ENCODE measurements around the gene AQP2. TPM values are rescaled to one million over a fixed set of nuclear protein-coding genes. Genes with fewer than 3 reads are reported as not detected.
"Not testable (repeated sequence)": the region's sequence is repeated elsewhere in the genome, so short reads cannot be mapped to it uniquely, and the experiment has no call there.

Gene AQP2
- total and polyA plus RNA-seq, 2 donors (not counting 1 experiment from before 2014, with no cell fraction given), result not detected

DNA sequence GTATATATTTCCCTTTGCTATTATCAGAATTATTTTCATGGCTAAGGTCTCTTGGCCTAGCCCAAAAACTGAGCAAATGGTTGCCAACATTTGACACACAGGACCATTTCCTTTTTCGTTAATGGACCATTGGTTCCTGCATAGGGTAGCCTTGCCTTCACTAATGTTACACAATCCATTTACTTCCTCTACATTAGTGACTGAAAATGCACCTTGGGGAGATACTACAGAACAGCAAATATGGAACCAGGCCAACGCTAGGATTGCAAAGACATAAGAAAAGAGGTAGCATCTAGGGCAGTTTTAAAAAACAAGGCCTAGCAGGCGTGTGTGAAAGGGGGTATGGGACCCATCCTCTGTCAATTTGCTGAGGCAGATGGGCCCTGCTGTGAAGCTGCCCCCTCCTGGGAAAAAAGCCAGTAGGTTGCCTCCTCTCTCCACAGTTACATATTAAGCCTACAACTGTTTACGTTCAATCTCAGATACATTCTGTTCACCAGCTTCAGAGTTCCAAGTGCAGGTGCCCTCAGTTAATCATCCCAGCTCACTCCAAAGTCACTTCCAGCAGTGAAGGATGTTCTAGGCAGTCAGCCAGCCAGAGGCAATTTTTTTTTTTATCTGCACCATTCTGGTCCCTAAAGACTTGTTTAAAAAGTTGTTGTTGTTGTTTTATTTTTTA lies 37.2 kb downstream of the AQP2 start:
- Histone ChIP-seq H3K4me3 (ENCODE audit: control extremely low read depth in 1 of 5, extremely low read depth in 1 of 5, insufficient read depth in 1 of 5, low read depth in 2 of 5, low read length in 4 of 5) (no peak overlapping the region), H4K20me1 (ENCODE audit: control insufficient read depth, insufficient read depth, low read length, poor library complexity, severe bottlenecking) (no peaks in the 10 kb centered on the region), H3K9me3 (ENCODE audit: control extremely low read depth in 1 of 3, control insufficient read depth in 2 of 3, insufficient read depth in 1 of 3, low read length in 2 of 3) (no peaks in the 10 kb centered on the region), H3K36me3 (replicated peaks in 1 of 2; ENCODE audit: control extremely low read depth in 1 of 2, control insufficient read depth in 1 of 2, extremely low read depth in 1 of 2, insufficient read depth in 2 of 2, low read length in 1 of 2) (peaks cover 5 to 16% of the 10 kb centered on the region in 2 experiments), H3K27me3 (replicated peaks in 1 of 4; ENCODE audit: control extremely low read depth in 1 of 4, control insufficient read depth in 3 of 4, insufficient read depth in 4 of 4, low read length in 3 of 4) (no peaks in the 10 kb centered on the region), H3K9ac (ENCODE audit: low read length) (no peak overlapping the region), H2AFZ (ENCODE audit: insufficient read depth, low read depth, low read length, poor library complexity, severe bottlenecking) (no peak overlapping the region), H3K4me2 (replicated peaks; ENCODE audit: low read depth, low read length, poor library complexity, severe bottlenecking) (no peak overlapping the region), H3K27ac (ENCODE audit: low read length in 2 of 2) (no peak overlapping the region), H3K79me2 (ENCODE audit: control insufficient read depth, insufficient read depth, low read length) (no peaks in the 10 kb centered on the region), H3K4me1 (ENCODE audit: control insufficient read depth in 2 of 2, insufficient read depth in 2 of 2, low read length in 2 of 2) (no peaks in the 10 kb centered on the region)
- Mint-ChIP-seq H3K27me3 (no peaks in the 10 kb centered on the region), H3K4me1 (no peaks in the 10 kb centered on the region), H3K27ac (no peak overlapping the region), H3K9me3 (ENCODE audit: insufficient read depth) (no peaks in the 10 kb centered on the region), H3K4me3 (no peak overlapping the region)
- CTCF ChIA-PET, result no interaction called here
- DNase-seq (no peak), ATAC-seq (ENCODE audit: low read depth) (no peak)
- POLR2A ChIA-PET, result no interaction called here
- TF ChIP-seq CTCF (IDR thresholded peaks at IDR 0.05) (no peak), EZH2 (IDR thresholded peaks at IDR 0.05; ENCODE audit: borderline replicate concordance, insufficient read depth, low read depth, low read length, poor library complexity, severe bottlenecking) (no peak)
- intact Hi-C loops (cut with micrococcal nuclease), result no loop called here
- WGBS (ENCODE audit: insufficient coverage), result 87% methylated on average over 3 of the region's 4 CpGs

- H2AFZ ChIP-seq (ENCODE audit: insufficient read depth, low read depth, low read length, poor library complexity, severe bottlenecking); H4K20me1 ChIP-seq (ENCODE audit: control insufficient read depth, insufficient read depth, low read length, poor library complexity, severe bottlenecking); POLR2A ChIA-PET; H3K9me3 Mint-ChIP-seq (ENCODE audit: insufficient read depth); H3K4me3 ChIP-seq (ENCODE audit: control extremely low read depth in 1 of 5, extremely low read depth in 1 of 5, insufficient read depth in 1 of 5, low read depth in 2 of 5, low read length in 4 of 5); intact Hi-C loops (cut with micrococcal nuclease); ATAC-seq (ENCODE audit: low read depth); H3K27me3 Mint-ChIP-seq; H3K4me1 ChIP-seq (ENCODE audit: control insufficient read depth in 2 of 2, insufficient read depth in 2 of 2, low read length in 2 of 2); H3K27me3 ChIP-seq (replicated peaks in 1 of 4; ENCODE audit: control extremely low read depth in 1 of 4, control insufficient read depth in 3 of 4, insufficient read depth in 4 of 4, low read length in 3 of 4); H3K27ac ChIP-seq (ENCODE audit: low read length in 2 of 2); DNase-seq; H3K9me3 ChIP-seq (ENCODE audit: control extremely low read depth in 1 of 3, control insufficient read depth in 2 of 3, insufficient read depth in 1 of 3, low read length in 2 of 3); H3K79me2 ChIP-seq (ENCODE audit: control insufficient read depth, insufficient read depth, low read length); H3K4me3 Mint-ChIP-seq; H3K4me2 ChIP-seq (replicated peaks; ENCODE audit: low read depth, low read length, poor library complexity, severe bottlenecking); H3K4me1 Mint-ChIP-seq; H3K9ac ChIP-seq (ENCODE audit: low read length); H3K27ac Mint-ChIP-seq: not testable (repeated sequence)
- H3K36me3 ChIP-seq (replicated peaks in 1 of 2; ENCODE audit: control extremely low read depth in 1 of 2, control insufficient read depth in 1 of 2, extremely low read depth in 1 of 2, insufficient read depth in 2 of 2, low read length in 1 of 2), result peaks cover 9 to 26% of the 10 kb centered on the region in 2 experiments
- CTCF ChIA-PET, result interaction anchor here (2.8 kb wide), 1 partner anchor 22 kb away, joined by 7 read pairs; no protein-coding TSS in a partner anchor
- no CpG with 5 or more reads among the region's 2 CpGs for WGBS (ENCODE audit: insufficient coverage)
Measured at GRCh38 chr12:49989400-49989799, 38.9 kb downstream of the AQP2 start.
